Stimulated activated naive CD8-positive, alpha-beta T cell treated with anti-CD3 and anti-CD28 coated beads, Interleukin-15, amount 100 ng/mL, for 72 hours (primary cell): ENCODE data around the gene GRIN3B.

Experiments used
- ATAC-seq: fragments of 150-1000 bp; cut with Tn5 transposase; 2 replicates; pipeline ENCODE4 v1.10.0; 2021; ENCODE audit warnings: mild to moderate bottlenecking, moderate library complexity
- DNase-seq, 2 donors: peaks; one replicate each; pipeline ENCODE4 v3.0.0; 2021 to 2022
- H3K27ac Mint-ChIP-seq, 2 donors: one replicate each; pipeline ENCODE4 v1.8.0; 2022; ENCODE audit warnings: mild to moderate bottlenecking in 2 of 2, mixed read lengths in 2 of 2, moderate library complexity in 2 of 2
- H3K27me3 Mint-ChIP-seq: one replicate; pipeline ENCODE4 v1.8.0; 2022; ENCODE audit warnings: mixed read lengths
- H3K4me1 Mint-ChIP-seq: one replicate; pipeline ENCODE4 v1.8.0; 2022; ENCODE audit warnings: mild to moderate bottlenecking, mixed read lengths
- H3K4me3 Mint-ChIP-seq, 2 donors: one replicate each; pipeline ENCODE4 v1.8.0; 2022; ENCODE audit warnings: mild to moderate bottlenecking in 2 of 2, mixed read lengths in 2 of 2, moderate library complexity in 1 of 2
- H3K9me3 Mint-ChIP-seq, 2 donors: one replicate each; pipeline ENCODE4 v1.8.0; 2022; ENCODE audit warnings: mixed read lengths in 2 of 2

GRIN3B gene

DNA sequence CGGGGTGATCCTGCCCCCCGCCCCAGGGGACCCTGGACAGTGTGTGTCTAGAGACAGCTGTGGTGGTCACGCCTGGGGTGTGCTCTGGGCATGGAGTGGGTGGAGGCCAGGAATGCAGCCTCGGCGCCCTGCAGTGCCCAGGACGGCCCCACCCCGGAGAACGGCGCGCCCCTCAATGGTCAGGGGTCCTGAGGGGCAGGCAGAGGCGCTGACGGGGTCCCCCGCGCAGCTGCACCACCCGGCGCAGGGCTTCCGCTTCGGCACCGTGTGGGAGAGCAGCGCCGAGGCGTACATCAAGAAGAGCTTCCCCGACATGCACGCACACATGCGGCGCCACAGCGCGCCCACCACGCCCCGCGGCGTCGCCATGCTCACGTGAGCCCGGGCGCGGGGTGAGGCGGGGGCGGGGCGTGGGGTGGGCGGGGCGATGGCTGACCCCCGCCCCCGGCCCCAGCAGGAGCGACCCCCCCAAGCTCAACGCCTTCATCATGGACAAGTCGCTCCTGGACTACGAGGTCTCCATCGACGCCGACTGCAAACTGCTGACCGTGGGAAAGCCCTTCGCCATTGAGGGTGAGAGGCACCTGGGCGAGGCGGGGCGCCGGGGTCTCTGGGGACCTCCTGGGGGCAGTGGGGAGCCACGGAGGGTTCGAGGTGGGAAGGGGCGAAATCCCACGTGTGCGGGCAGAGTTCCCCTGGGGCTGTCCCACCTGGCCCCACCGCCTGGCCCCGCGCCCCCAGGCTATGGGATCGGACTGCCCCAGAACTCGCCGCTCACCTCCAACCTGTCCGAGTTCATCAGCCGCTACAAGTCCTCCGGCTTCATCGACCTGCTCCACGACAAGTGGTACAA, 7.4 kb downstream of the GRIN3B start:
- ATAC-seq = peak; percentile 34
- Mint-ChIP-seq H3K4me3 (no peak overlapping the region), H3K4me1 (no peaks in the 10 kb centered on the region), H3K9me3 (no peaks in the 10 kb centered on the region), H3K27me3 (peaks cover 4% of the 10 kb centered on the region), H3K27ac (peak overlapping the region in 1 of 2 donors; percentile 49)
- no peak for DNase-seq

DNA sequence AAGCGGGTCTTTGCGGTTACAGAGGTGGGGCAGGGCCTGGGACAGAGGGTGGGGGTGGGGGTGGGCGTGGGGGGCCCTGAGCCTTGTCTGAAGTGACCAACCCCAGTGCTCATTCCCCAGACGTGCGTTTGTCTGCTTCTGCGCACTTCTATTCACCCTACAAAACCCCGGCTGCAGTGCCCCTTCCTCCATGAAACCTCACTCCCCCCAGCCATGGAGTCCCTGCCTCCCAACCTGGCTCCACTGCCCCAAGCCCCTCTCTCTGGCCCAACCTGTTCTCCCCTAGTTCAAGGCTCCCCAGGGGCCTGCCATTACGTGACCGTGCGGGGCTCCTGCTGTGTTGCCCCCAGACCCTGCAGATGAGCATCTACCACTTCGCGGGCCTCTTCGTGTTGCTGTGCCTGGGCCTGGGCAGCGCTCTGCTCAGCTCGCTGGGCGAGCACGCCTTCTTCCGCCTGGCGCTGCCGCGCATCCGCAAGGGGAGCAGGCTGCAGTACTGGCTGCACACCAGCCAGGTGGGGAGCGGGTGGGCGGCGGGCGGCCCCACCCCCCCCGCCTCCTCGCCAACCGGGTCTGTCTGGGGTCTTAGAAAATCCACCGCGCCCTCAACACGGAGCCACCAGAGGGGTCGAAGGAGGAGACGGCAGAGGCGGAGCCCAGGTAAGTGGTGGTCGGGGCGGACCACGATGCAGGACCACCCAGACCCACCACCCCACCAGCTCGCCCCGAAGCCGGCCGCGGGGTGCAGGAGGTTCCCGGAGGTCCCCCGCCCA, 8.2 kb downstream of the GRIN3B start:
- DNase-seq (no peak), ATAC-seq (no peak)
- Mint-ChIP-seq H3K27me3 (no peaks in the 10 kb centered on the region), H3K4me1 (no peaks in the 10 kb centered on the region), H3K27ac (no peak overlapping the region), H3K4me3 (no peak overlapping the region), H3K9me3 (no peaks in the 10 kb centered on the region)

DNA sequence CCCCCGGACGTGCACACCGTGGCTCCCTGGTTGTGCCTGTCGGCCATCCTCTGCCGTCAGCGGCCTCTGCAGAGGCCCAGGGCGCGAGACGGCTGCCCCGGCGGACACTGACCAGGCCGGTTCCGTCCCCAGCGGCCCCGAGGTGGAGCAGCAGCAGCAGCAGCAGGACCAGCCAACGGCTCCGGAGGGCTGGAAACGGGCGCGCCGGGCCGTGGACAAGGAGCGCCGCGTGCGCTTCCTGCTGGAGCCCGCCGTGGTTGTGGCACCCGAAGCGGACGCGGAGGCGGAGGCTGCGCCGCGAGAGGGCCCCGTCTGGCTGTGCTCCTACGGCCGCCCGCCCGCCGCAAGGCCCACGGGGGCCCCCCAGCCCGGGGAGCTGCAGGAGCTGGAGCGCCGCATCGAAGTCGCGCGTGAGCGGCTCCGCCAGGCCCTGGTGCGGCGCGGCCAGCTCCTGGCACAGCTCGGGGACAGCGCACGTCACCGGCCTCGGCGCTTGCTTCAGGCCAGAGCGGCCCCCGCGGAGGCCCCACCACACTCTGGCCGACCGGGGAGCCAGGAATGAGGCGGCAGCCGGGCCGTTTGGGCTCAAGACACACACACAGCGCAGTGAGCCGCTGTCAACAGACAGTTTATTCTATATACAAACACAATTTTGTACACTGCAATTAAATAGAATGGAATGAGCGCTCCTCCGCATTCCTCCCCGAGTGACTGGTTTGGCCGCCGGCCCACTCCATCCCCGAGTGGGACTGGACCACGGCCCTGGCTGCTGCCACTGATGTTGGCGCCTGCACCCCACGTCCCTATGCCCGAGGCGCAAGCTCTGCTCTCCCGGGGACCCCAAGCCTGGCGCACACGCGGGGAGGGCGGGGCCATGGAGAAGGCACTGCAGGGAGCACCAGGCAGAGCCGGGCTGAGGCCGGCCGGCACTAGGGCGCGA, 9.1 kb downstream of the GRIN3B start:
- Mint-ChIP-seq H3K4me3 (no peak overlapping the region), H3K27ac (no peak overlapping the region), H3K27me3 (no peaks in the 10 kb centered on the region), H3K9me3 (no peaks in the 10 kb centered on the region), H3K4me1 (peaks cover 5% of the 10 kb centered on the region)
- DNase-seq = no peak
- no peak for ATAC-seq

DNA sequence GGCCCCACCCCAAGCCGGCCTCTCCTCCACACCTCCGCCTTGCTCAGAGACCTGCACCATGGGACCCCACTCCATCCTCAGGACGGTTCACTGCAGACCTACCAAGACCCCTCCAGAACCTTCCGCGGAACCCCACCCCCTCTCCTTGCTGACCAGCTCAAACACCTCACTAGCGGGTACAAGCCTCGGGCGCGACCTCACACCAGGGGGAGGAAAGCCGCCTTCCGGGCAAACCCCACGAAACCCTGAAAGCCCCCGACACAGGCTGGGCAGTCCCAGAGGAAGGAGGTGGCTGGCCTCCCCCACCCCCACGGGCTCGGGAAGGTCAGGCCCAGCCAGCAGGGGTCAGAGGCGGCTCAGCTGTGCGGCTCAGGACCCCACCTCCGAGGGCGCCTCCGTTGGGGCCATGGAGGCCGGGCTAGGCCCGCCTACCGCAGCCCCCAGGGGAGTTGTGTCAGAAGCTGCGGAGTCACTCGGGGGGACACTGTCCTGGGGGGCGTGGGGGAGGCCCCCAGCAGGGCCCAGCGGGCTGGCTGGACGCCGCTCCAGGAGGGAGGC, 9.8 kb downstream of the GRIN3B start:
- Mint-ChIP-seq H3K4me3 (no peak overlapping the region), H3K9me3 (no peaks in the 10 kb centered on the region), H3K27me3 (no peaks in the 10 kb centered on the region), H3K4me1 (peaks cover 6% of the 10 kb centered on the region), H3K27ac (peak overlapping the region in 1 of 2 donors; percentile 27)
- DNase-seq (no peak), ATAC-seq (no peak)

DNA sequence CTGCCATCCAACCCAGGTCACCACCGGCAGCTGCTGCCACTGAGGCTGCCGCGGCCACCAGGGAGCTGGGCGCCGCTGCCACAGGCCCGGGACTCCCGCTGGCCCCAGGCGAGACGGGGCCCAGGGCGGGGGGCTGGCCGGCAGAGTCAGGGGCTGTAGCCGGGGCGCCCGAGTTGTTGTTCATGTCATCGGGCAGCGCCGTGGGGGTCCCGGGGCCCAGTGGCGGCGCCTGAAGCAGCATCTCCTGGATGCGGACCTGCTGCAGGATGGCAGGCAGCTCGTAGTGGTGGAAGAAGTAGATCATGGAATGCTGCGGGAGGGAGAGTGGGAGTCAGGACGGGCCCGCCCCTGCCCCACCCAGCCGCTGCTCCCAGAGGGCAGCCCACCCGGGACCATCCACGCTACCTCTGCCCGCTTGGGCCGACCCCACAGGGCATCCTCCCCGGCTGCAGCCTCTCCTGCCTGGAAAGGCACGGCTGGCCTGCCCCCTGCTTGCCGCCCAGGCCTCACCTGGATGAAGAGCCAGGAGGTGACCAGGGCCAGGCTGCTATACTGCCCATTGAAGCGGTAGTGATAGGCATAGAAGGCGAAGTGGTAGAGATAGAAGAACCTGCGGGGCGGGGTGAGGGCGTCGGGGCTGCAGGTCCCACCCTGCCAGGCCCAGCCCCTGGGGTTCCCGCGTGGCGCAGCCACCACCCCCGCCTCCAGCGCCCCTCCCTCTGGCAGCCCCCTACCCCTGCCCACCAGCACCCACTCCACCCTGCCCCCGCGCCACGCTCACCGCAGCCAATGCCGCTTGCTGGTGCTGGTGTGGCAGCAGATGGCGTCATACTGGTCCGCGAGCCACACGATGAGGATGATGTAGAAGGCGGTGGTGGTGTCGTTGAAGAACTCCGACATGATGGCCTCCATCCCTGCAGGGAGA, 10.6 kb downstream of the GRIN3B start:
- no peaks in the 10 kb centered on the region for H3K27me3 Mint-ChIP-seq
- no peak for DNase-seq

DNA sequence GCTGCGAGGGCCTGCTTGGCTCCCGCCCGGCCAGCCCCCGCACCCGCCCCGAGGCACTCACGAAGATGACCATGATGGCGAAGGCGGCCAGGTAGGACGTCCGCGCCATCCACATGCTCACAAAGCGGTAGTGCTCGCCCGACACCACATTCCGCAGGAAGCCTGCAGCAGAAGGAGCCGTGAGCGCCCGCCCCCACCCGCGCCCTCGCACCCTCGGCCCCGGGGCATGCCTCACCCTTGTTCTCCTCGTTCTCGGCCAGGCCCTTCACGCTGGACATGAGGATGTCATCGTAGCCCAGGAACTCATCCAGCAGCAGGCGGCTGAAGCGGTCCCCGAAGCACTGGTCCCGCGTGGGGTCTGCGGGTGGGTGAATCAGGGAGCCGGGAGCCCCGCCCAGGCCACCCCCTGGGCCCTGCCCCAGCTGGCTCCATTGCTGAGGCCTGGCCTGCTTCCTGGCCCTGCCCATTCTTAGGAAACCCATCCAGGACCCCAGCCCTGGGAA, 11.7 kb downstream of the GRIN3B start:
- Mint-ChIP-seq H3K9me3 (no peaks in the 10 kb centered on the region), H3K27ac (peak overlapping the region in 1 of 2 donors; percentile 54), H3K4me3 (no peak overlapping the region), H3K4me1 (peaks cover 22% of the 10 kb centered on the region), H3K27me3 (no peaks in the 10 kb centered on the region)
- DNase-seq (no peak), ATAC-seq (no peak)

More for the DNA sequence above, 10.6 kb downstream of the GRIN3B start:
- H3K4me3 Mint-ChIP-seq = no peak overlapping the region
- H3K4me1 Mint-ChIP-seq = peaks cover 12% of the 10 kb centered on the region
- peak overlapping the region in 1 of 2 donors; percentile 71 for H3K27ac Mint-ChIP-seq
- ATAC-seq = peak; percentile 22
- H3K9me3 Mint-ChIP-seq = no peaks in the 10 kb centered on the region

DNA sequence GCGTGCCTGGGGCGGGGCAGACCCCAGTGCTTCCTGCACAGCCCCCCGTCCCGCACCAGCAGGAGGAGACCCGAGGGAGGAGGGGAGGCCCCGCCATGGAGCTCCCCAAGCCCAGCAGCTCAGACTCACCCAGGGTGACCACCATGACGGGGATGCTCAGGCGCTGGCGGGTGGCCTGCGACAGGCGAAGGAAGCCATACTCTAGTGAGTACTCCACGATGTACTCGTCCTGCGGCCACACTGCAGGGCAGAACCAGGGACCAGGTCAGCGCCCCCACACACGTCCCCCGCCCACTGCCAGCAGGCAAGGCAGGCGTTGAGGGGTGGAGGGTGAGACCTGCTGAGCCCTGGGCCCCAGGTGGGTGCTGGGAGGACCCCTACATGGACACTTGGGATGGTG, 12.1 kb downstream of the GRIN3B start:
- DNase-seq (no peak), ATAC-seq (no peak)
- Mint-ChIP-seq H3K4me1 (peaks cover 27% of the 10 kb centered on the region), H3K4me3 (no peak overlapping the region), H3K27ac (no peak overlapping the region), H3K27me3 (no peaks in the 10 kb centered on the region), H3K9me3 (no peaks in the 10 kb centered on the region)

DNA sequence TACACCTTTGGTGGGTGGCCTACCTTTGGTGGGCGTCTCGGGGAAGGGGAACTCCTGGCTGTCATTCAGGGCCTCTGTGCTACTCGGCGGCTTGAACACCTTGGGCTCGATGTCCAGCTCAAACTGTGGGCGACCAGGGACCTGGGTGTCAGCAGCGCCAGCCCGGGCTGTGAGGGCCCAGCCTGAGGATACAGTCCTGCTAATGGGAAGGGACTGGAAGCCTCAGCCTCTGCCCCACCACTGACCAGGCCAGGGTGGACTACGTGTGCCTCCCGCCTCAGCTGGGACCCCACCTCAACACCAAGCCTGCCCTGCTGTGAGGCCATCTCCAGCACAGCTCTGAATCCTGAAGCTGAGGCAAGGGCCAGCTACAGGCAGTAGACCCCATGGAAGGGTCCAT, 13.0 kb downstream of the GRIN3B start:
- no peaks in the 10 kb centered on the region for H3K9me3 Mint-ChIP-seq
- ATAC-seq (no peak), DNase-seq (no peak)
- peaks cover 36% of the 10 kb centered on the region for H3K4me1 Mint-ChIP-seq
- H3K4me3 Mint-ChIP-seq = no peak overlapping the region
- no peak overlapping the region for H3K27ac Mint-ChIP-seq
- H3K27me3 Mint-ChIP-seq = no peaks in the 10 kb centered on the region

DNA sequence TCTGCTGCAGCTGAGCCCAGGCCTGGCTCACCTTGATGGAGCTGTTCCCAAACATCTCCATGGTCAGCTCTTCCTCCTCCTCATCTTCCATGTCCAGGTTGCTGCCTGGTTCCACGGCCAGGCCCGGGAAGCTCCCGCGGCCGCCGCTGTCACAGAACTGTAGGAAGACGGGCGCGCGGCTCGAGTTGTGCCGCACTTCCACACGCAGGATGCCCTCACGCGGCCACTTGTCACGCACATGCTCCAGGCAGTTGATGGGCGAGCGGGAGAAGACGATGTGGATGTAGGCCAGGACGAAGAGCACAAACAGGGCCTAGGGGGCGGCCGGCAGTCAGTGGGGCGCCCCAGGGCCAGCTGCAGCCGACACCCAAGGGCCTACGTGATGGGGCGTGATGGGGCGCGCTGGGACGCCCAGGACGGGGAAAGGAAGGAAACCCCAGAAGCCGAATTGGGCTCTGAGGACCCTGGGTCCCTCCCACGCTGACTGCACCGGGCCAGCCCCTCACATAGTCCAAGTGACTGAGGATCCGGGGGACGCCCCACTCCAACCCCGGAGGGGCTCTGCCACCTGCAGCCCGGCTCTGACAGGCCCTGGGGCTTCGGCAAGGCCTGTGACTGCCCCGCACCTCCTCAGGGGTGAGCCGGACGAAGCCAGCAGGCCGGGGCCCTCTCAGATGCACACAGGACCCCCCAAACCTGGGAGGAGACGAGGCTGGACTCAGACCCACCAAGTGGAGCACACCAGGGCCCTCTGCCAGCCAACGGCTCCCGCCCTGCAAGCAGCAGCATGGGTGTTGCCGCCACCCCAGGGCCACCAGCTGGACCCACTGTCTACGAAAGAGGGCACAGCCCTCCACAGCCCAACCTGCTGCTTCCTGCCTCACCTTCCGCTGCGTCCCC, 14.2 kb downstream of the GRIN3B start:
- Mint-ChIP-seq H3K27me3 (no peaks in the 10 kb centered on the region), H3K4me3 (no peak overlapping the region)

DNA sequence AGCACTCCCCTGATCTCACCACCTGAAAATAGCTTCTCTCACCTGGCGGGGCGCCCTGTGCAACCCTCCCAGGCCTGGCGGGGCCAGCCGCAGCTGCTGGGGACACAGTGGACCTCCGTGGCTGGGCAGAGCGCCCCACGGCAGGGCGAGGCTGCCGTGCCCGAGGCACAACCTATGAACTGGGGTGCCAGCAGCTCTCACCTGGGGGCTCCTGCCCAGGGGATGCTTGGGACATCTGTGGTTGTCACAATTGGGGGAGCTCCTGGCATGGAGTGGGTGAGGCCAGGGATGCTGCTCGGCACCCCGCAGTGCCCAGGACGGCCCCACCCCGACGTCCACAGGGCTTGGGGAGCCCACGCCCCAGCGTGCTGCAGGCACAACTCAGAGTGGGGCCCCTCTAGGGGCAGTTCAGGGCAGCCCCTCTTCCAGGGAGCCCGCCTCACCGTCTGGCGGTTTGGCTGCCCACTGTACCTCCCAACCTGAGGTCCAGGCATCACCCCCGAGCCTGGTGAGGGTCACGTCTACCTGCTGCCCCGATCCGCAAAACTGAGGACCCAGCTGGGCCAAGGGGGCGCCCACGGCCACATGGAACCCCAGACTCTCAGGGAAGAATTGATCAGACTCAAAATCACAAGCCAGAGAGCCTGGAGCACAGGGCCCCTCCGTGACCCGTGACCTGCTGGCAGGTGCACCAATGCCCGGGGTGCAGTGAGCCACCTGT, 15.0 kb downstream of the GRIN3B start:
- peaks cover 56% of the 10 kb centered on the region for H3K4me1 Mint-ChIP-seq
- H3K9me3 Mint-ChIP-seq = no peaks in the 10 kb centered on the region
- H3K27me3 Mint-ChIP-seq = no peaks in the 10 kb centered on the region
- H3K27ac Mint-ChIP-seq = no peak overlapping the region
- DNase-seq (no peak), ATAC-seq (no peak)
- H3K4me3 Mint-ChIP-seq = no peak overlapping the region

More for the DNA sequence above, 14.2 kb downstream of the GRIN3B start:
- ATAC-seq (no peak), DNase-seq (no peak)
- Mint-ChIP-seq H3K4me1 (peaks cover 47% of the 10 kb centered on the region), H3K9me3 (no peaks in the 10 kb centered on the region), H3K27ac (peak overlapping the region in 1 of 2 donors; percentile 50)

DNA sequence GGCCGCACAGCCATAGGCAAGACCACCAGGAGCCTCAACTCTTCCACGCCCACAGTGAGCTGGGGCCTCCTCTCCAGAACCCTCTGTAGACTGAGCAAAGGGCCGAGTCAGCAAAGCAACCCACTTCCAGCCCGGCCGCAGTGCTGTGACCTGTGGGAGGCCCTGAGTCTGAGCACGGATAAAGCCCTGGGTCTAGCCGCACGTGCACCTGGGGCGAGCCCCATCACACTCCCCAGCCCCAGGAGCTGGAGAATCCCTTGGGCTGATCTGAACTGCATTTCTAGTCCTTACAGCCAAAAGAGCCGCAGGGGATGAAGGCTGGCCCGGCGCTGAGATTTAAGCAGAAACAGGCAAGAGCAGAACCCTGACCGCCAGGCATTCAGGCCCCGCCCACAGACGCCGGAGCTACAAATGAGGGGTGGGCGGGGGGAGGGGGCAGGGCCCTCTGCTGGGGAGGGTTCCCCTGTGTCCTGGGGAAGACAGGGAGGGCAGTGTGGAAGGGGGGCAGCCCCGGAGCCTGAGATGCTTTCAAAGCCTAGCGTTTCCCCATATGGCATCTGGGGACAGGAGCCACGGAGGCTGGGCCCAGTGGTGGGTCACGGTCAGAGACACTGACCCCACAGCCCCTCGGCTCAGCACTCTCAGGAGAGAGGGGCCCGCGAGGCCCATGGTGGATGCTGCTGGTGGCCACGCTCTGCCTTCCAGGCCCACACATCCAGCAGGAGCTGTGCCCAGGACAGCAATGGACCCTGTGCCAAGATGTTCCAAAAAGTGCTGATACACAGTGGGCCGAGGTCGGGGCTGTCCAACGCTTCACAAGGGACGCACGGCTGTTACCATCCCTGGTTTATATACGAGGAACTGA, 15.8 kb downstream of the GRIN3B start:
- no peak for ATAC-seq
- Mint-ChIP-seq H3K27me3 (no peaks in the 10 kb centered on the region), H3K9me3 (no peaks in the 10 kb centered on the region), H3K4me3 (no peak overlapping the region), H3K4me1 (peaks cover 56% of the 10 kb centered on the region), H3K27ac (peak overlapping the region in 1 of 2 donors; percentile 19)
- no peak for DNase-seq

DNA sequence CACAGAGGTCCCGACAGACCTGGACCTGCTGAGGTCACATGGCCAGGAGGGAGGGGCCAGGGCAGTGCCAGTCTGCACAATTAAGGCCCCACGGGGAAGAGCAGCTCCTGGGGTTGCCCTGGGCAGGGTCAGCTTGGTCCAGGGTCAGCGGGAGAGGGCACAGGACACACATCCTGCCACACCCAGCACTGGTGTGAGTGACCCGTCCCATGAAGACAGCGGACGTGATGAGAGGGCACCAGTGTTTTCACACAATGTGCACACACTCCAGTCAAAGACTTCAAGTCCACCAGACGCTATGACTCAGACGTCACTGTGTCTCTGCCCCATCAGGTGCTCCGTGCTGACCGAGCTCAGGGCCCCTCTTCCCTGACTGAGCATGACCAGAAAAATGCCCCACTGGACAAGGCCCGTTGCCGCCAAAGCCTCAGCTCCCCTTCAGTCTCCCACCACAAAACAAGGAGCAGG, 16.5 kb downstream of the GRIN3B start:
- peaks cover 62% of the 10 kb centered on the region for H3K4me1 Mint-ChIP-seq
- DNase-seq (no peak), ATAC-seq (no peak)
- H3K27me3 Mint-ChIP-seq = no peaks in the 10 kb centered on the region
- H3K4me3 Mint-ChIP-seq = peak overlapping the region; percentile 18 to 42
- H3K9me3 Mint-ChIP-seq = no peaks in the 10 kb centered on the region
- H3K27ac Mint-ChIP-seq = peak overlapping the region; percentile 40 to 98
